Nephron progenitor cell (in vitro differentiated cells): ENCODE data around the gene SIVA1.

ENCODE experiments used
- DNase-seq: peaks from one replicate; pipeline ENCODE4 v3.0.0; 2021
- H3K27ac Mint-ChIP-seq: 2 replicates; pipeline ENCODE4 v1.8.0; 2021; ENCODE audit warnings: mild to moderate bottlenecking, moderate library complexity, mixed read lengths
- H3K27me3 Mint-ChIP-seq: 2 replicates; pipeline ENCODE4 v1.8.0; 2021; ENCODE audit warnings: mild to moderate bottlenecking, low read depth, mixed read lengths; ENCODE audit not compliant: poor library complexity
- H3K36me3 Mint-ChIP-seq: 2 replicates; pipeline ENCODE4 v1.8.0; 2021; ENCODE audit warnings: low read depth, mixed read lengths
- H3K4me1 Mint-ChIP-seq: 2 replicates; pipeline ENCODE4 v1.8.0; 2021; ENCODE audit warnings: mixed read lengths
- H3K4me3 Mint-ChIP-seq: 2 replicates; pipeline ENCODE4 v1.8.0; 2021; ENCODE audit warnings: mild to moderate bottlenecking, moderate library complexity, mixed read lengths
- H3K9me3 Mint-ChIP-seq: 2 replicates; pipeline ENCODE4 v1.8.0; 2021; ENCODE audit warnings: mild to moderate bottlenecking, moderate library complexity, mixed read lengths
- TF ChIP-seq, protein P1 (sequence below): fragments of 200-600 bp; sonication (generic); IDR thresholded peaks from 2 replicates; pipeline ENCODE4 v1.5.0; 2021; ENCODE audit warnings: antibody characterized with exemption

The SIVA1 gene

DNA sequence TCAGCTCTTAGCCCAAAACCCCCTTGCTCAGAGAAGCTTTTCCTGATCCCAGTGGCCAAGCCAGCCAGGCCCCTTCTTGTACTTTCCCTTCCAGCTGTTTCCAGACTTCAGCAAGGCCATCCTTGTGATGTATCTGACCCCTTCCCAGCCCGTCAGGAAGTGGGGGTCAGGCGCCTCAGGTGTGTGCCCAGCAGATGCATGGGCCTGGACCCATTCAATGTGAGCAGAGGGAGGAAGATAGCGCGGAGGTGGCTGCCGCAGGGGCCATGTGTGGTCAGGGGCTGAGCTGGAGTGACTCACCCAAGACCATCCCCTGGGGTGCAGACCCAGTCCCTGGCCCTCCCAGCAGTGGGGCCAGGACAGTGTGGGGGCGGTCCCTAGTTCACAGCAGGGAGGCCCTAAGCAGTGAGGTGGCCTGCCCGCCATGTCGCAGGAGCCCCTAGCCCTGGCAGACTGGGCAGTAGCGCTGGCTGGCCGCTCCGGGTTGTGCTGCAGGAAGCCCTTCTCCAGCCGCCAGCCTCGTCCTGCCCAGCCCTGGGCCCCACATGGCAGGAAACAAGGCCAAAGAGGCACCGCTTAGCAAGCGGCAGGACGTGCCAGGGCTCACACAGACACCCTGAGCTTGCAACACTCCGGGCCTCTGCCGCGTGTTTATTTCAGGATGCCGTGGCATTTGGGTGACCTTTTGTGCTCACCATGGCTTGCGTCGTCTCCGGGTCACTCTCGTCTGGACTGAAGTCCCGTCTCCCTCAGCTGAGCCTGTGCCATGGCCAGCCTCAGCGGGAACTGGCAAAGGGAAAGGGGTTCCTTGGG is 16.9 kb upstream of the SIVA1 start:
- H3K36me3 Mint-ChIP-seq: peaks cover 8% of the 10 kb centered on the region
- H3K9me3 Mint-ChIP-seq: no peaks in the 10 kb centered on the region
- H3K27me3 Mint-ChIP-seq: no peaks in the 10 kb centered on the region
- H3K4me1 Mint-ChIP-seq: peaks cover 17% of the 10 kb centered on the region
- H3K27ac Mint-ChIP-seq: peak overlapping the region; percentile 73
- DNase-seq: no peak
- TF ChIP-seq, protein P1, sequence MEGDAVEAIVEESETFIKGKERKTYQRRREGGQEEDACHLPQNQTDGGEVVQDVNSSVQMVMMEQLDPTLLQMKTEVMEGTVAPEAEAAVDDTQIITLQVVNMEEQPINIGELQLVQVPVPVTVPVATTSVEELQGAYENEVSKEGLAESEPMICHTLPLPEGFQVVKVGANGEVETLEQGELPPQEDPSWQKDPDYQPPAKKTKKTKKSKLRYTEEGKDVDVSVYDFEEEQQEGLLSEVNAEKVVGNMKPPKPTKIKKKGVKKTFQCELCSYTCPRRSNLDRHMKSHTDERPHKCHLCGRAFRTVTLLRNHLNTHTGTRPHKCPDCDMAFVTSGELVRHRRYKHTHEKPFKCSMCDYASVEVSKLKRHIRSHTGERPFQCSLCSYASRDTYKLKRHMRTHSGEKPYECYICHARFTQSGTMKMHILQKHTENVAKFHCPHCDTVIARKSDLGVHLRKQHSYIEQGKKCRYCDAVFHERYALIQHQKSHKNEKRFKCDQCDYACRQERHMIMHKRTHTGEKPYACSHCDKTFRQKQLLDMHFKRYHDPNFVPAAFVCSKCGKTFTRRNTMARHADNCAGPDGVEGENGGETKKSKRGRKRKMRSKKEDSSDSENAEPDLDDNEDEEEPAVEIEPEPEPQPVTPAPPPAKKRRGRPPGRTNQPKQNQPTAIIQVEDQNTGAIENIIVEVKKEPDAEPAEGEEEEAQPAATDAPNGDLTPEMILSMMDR: no peak
- H3K4me3 Mint-ChIP-seq: no peak overlapping the region

DNA sequence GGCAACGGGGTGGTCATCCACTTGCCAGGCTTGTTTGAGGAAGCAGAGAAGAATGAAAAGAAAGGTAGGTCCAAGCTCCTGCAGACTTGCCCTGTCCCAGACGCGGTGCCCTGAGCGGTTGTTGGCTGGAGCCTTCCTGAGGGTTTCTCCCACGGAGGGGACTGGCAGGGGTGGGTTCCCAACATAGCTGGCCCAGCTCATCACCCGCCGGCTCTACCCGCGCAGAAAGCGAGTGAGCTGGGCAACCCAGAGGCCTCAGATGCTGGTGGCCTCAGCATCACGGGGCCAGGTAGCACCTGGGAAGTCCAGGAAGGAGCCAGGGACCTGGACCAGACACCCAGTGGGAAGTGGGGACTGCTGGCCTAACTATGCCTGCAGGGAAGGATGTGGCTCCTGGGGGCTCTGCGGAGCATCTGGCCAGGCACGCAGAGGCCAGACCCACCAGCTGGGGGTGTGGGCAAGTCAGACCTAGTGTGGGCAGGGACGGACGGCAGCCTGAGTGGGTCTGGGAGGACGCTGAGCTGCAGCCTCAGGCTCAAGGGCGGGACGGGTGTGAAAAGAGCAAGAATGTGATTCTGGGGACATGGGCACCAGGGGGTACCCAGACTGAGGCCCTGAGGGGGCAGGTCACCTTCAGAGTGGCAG is 14.4 kb upstream of the SIVA1 start:
- Mint-ChIP-seq H3K27ac (no peak overlapping the region), H3K9me3 (no peaks in the 10 kb centered on the region), H3K4me1 (peaks cover 17% of the 10 kb centered on the region), H3K36me3 (peaks cover 8% of the 10 kb centered on the region), H3K27me3 (no peaks in the 10 kb centered on the region), H3K4me3 (no peak overlapping the region)
- no peak for DNase-seq
- TF ChIP-seq, protein P1: no peak

DNA sequence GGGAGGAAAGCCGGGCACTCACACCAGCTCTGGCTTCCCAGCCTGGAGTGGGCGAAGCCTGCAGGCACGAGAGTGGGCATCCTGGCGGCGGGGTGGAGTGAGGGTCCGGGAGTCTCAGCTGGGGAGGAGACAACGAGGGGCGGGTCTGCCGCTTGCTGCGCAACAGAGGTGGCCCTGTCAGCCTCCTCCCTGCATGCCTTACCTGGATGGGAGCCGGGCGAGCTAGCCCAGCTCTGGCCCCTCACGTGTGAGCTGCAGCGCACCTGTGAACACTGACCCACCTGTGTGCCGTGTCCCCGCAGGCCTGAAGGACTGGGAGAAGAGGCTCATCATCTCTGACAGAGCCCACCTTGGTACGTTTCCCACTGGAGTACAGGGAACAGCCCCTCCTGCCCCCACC is 13.9 kb upstream of the SIVA1 start:
- Mint-ChIP-seq H3K27me3 (no peaks in the 10 kb centered on the region), H3K4me3 (no peak overlapping the region), H3K4me1 (peaks cover 17% of the 10 kb centered on the region), H3K9me3 (no peaks in the 10 kb centered on the region), H3K36me3 (peaks cover 8% of the 10 kb centered on the region), H3K27ac (no peak overlapping the region)
- DNase-seq: no peak
- TF ChIP-seq, protein P1: no peak

DNA sequence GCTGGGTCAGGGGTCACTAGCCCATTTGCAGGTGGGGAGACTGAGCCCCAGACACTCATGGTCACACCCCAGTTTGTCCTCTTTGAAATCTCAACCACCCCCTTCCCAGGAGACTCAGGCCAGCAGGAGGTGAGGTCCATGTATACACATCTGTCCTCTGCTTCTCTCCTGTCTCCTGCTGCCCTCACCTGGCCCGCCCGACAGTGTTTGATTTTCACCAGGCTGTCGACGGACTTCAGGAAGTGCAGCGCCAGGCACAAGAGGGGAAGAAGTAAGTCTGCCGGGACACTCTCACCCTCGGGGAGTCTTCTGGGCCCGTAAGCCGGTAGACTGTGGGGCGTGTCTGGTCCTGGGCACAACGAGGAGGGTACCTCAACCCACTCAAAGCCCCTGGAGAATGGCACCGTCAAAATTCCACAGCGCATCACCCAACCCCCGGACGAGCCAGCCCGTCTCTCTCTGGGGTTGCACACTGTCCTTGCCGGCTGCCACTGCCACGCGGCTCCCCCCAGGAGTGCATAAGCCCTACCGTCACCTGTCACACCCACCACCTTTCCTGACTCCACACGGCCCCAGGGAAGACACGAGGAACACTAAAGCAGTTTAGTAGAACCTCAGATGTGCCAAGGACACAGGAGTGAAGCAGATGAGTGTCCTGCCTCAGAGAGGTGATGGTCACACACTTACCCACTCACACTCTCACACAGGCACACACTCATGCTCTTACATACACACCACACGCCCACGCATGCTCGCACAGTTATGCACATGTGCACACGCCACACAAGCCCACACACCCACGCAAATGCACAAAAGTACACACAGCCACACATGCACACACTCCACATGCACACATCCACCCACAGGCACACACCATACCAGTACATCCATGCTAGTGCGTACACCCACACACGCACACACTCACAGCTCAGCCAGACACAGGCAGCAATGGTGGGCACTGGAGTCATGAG is 13.1 kb upstream of the SIVA1 start:
- no peaks in the 10 kb centered on the region for H3K9me3 Mint-ChIP-seq
- H3K4me1 Mint-ChIP-seq: peaks cover 17% of the 10 kb centered on the region
- TF ChIP-seq, protein P1: no peak
- H3K36me3 Mint-ChIP-seq: peaks cover 8% of the 10 kb centered on the region
- DNase-seq: no peak
- no peak overlapping the region for H3K4me3 Mint-ChIP-seq
- no peak overlapping the region for H3K27ac Mint-ChIP-seq
- no peaks in the 10 kb centered on the region for H3K27me3 Mint-ChIP-seq

DNA sequence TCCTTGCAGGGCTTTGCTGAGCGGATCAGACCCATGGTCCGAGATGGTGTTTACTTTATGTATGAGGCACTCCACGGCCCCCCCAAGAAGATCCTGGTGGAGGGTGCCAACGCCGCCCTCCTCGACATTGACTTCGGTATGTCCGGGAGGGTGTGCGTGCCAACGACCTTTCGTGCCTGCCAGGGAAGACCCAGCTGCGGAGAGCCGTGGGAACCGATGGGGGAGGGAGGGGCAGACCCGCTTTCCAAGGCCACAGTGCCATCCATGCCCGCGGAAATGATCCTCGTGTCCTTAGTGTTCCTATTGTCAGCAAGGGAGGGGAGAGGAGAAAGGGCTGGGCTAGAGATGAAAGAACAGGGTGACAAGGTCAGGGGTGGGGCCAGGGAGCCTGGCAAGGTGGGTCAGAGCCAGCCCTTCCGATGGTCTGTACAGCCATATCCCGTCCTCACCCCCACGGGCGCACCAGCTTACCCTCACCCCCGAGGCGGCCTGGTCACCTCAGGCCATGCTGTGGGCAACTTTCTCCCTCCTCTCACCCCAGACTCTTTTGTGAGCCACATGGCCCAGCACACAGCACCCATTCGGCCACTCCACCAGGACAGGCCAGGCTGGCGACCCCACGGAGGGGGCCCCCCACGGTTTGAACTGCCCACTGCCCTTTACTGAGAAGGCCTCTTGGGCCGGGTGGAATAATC is 11.7 kb upstream of the SIVA1 start:
- Mint-ChIP-seq H3K9me3 (no peaks in the 10 kb centered on the region), H3K36me3 (peaks cover 8% of the 10 kb centered on the region), H3K27ac (no peak overlapping the region), H3K27me3 (no peaks in the 10 kb centered on the region), H3K4me1 (peaks cover 21% of the 10 kb centered on the region), H3K4me3 (no peak overlapping the region)
- TF ChIP-seq, protein P1: no peak
- DNase-seq: no peak
